Measurements from ENCODE around the gene KIAA0753.

KIAA0753 gene

GRCh38 chr17:6640536-6641246 lies at the start of gene KIAA0753, which contains the start of gene TXNDC17:
KIAA0753 (minus strand) TSS chr17:6640711; CDS start chr17:6635103, 5,608 bp downstream.
TXNDC17 (plus strand) TSS chr17:6641060; CDS start chr17:6641083, 23 bp downstream.
- DNase-seq (ENCODE audit: low spot score): peak; percentile 88

GRCh38 chr17:6688944-6689343 lies 48.4 kb upstream of the KIAA0753 start:
- DNase-seq (ENCODE audit: low spot score): no peak

- DNase-seq (ENCODE audit: low spot score): no peak
Measured at GRCh38 chr17:6686026-6686425, 45.5 kb upstream of the KIAA0753 start.

GRCh38 chr17:6684881-6685767 lies 44.6 kb upstream of the KIAA0753 start:
- no peak for DNase-seq (ENCODE audit: low spot score)

GRCh38 chr17:6684460-6684783 lies 43.9 kb upstream of the KIAA0753 start:
- no peak for DNase-seq (ENCODE audit: low spot score)

- DNase-seq (ENCODE audit: low spot score): no peak
Measured at GRCh38 chr17:6683730-6684459, 43.4 kb upstream of the KIAA0753 start.

GRCh38 chr17:6683081-6683684 lies 42.7 kb upstream of the KIAA0753 start:
- DNase-seq (ENCODE audit: low spot score): no peak

GRCh38 chr17:6682339-6682738 lies 41.8 kb upstream of the KIAA0753 start:
- no peak for DNase-seq (ENCODE audit: low spot score)

- no peak for DNase-seq (ENCODE audit: low spot score)
Measured at GRCh38 chr17:6681671-6682070, 41.2 kb upstream of the KIAA0753 start.

GRCh38 chr17:6681176-6681575 lies 40.7 kb upstream of the KIAA0753 start:
- DNase-seq (ENCODE audit: low spot score): no peak

GRCh38 chr17:6679241-6679640 lies 38.7 kb upstream of the KIAA0753 start:
- no peak for DNase-seq (ENCODE audit: low spot score)

- DNase-seq (ENCODE audit: low spot score): no peak
Measured at GRCh38 chr17:6677946-6678345, 37.4 kb upstream of the KIAA0753 start.

- no peak for DNase-seq (ENCODE audit: low spot score)
Measured at GRCh38 chr17:6677158-6677831, 36.8 kb upstream of the KIAA0753 start.

- DNase-seq (ENCODE audit: low spot score): no peak
Measured at GRCh38 chr17:6676802-6677157, 36.3 kb upstream of the KIAA0753 start.

GRCh38 chr17:6675201-6675825 lies 34.8 kb upstream of the KIAA0753 start:
- DNase-seq (ENCODE audit: low spot score): peak; percentile 77

GRCh38 chr17:6674586-6674985 lies 34.1 kb upstream of the KIAA0753 start:
- no peak for DNase-seq (ENCODE audit: low spot score)

GRCh38 chr17:6671431-6671830 lies 30.9 kb upstream of the KIAA0753 start:
- no peak for DNase-seq (ENCODE audit: low spot score)

- DNase-seq (ENCODE audit: low spot score): no peak
Measured at GRCh38 chr17:6670999-6671398, 30.5 kb upstream of the KIAA0753 start.

GRCh38 chr17:6670571-6670970 lies 30.1 kb upstream of the KIAA0753 start:
- DNase-seq (ENCODE audit: low spot score): no peak

GRCh38 chr17:6669479-6670212 lies 29.1 kb upstream of the KIAA0753 start:
- DNase-seq (ENCODE audit: low spot score): no peak
